ENCODE measurements around the gene SPOP. TPM values are rescaled to one million over a fixed set of nuclear protein-coding genes. Genes with fewer than 3 reads are reported as not detected.

Gene SPOP
- total and polyA plus RNA-seq, 9 donors = 44.5 to 87.3 (median 75.4) TPM

DNA sequence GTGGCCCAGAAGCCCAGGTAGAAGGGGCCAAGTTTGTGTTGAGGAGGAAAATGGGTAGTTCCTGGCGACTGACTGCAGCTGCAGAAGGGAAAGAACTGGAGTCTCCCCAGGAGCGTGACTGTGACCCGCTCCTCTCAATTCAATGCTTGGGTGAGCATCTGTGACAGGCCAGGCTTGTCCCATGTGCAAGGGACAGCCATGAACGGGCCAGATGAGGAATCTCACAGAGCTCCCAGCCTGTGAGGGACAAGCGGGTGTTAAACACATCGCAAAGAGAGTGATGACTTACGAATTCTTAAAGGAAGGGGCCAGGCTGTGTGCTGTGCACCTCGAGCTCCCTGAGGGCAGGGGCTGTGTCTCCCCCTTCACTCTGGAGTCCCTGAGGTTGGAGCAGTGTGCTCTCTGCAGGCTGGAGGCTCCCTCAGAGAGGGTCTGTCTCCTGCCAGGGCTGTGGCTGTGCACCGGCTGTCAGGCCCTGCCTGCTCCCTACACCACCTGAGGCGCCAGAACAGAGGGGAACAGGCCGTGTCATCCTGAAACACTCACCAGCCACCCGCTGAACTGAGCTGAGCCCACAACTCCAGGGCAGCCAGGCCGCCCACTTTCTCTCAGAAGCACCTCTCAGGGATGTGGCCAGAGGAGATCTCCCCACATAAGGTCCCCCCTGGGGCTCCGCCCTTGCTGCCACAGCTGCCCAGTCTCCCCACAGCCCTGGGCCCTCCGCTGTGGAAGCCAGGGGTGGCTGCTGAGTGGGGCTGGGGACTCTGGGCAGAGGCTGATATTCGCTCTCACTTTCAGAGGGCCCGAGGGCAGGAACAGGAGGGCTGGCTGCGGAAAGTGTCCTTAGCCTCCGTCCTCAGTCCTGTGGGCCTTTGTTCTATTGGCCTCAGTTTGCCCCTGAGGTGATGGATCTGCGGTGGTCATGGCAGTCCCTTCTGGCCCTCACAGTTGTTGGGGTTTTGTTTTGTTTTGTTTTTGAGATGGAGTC lies 127.9 kb downstream of the SPOP start:
- Histone ChIP-seq H3K27ac (no peak overlapping the region), H3K9me3 (no peaks in the 10 kb centered on the region), H3K36me3 (no peaks in the 10 kb centered on the region), H3K4me1 (ENCODE audit: insufficient read depth) (no peaks in the 10 kb centered on the region), H3K27me3 (no peaks in the 10 kb centered on the region), H3K4me3 (no peak overlapping the region)
- intact Hi-C loops (cut with DNase I) = loop anchor here (10.0 kb wide), 3 partner anchors 115 to 235 kb away; no protein-coding TSS in a partner anchor
- TF ChIP-seq EP300 (IDR thresholded peaks at IDR 0.05) = no peak
- TF ChIP-seq, protein P1, sequence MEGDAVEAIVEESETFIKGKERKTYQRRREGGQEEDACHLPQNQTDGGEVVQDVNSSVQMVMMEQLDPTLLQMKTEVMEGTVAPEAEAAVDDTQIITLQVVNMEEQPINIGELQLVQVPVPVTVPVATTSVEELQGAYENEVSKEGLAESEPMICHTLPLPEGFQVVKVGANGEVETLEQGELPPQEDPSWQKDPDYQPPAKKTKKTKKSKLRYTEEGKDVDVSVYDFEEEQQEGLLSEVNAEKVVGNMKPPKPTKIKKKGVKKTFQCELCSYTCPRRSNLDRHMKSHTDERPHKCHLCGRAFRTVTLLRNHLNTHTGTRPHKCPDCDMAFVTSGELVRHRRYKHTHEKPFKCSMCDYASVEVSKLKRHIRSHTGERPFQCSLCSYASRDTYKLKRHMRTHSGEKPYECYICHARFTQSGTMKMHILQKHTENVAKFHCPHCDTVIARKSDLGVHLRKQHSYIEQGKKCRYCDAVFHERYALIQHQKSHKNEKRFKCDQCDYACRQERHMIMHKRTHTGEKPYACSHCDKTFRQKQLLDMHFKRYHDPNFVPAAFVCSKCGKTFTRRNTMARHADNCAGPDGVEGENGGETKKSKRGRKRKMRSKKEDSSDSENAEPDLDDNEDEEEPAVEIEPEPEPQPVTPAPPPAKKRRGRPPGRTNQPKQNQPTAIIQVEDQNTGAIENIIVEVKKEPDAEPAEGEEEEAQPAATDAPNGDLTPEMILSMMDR (IDR thresholded peaks at IDR 0.05) = no peak
- no peak for TF ChIP-seq POLR2A (IDR thresholded peaks at IDR 0.05)
- 93 to 94% (median 94%) methylated on average over 20 of the region's 20 CpGs for WGBS, 3 donors
- no peak for DNase-seq

DNA sequence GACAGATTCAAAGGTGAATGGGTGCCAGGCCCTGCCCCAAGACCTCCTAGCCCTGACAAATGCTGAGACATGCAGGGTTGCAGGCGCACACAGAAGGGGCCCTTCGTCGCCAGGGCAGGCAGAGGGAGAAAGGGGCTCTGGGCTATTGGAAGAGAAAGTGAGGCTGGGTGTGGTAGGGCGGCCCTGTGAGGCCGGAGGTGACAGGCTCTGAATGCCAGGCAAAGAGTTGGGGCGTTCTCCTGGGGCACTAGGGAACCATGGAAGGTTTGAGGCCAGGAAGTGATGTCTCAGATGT lies 128.6 kb downstream of the SPOP start:
- Histone ChIP-seq H3K27me3 (no peaks in the 10 kb centered on the region), H3K36me3 (no peaks in the 10 kb centered on the region), H3K27ac (no peak overlapping the region), H3K4me3 (no peak overlapping the region), H3K4me1 (ENCODE audit: insufficient read depth) (no peaks in the 10 kb centered on the region), H3K9me3 (no peaks in the 10 kb centered on the region)
- TF ChIP-seq, protein P1 (IDR thresholded peaks at IDR 0.05) = no peak
- TF ChIP-seq EP300 (IDR thresholded peaks at IDR 0.05) (no peak), POLR2A (IDR thresholded peaks at IDR 0.05) (no peak)
- DNase-seq = no peak
- intact Hi-C loops (cut with DNase I) = loop anchor here in 1 of 4 donors (10.0 kb wide), 1 partner anchor 234 kb away; no protein-coding TSS in a partner anchor
- WGBS, 3 donors = 91 to 97% (median 96%) methylated on average over 6 of the region's 6 CpGs

Other genes starting within 250 kb of the SPOP start
- gene NGFR, start 182.8 kb downstream of the SPOP start, total RNA-seq = 10 to 100 TPM in 1 of 7 donors, 1 to 10 TPM in 5, under 1 TPM in 1; 0.35 to 13.2 (median 3.4) TPM
- gene NGFR, start 182.8 kb downstream of the SPOP start, polyA plus RNA-seq = 1 to 10 TPM; 1.8 to 4.1 TPM
- 10 to 100 TPM in 4 of 7 donors, 1 to 10 TPM in 3; 1.2 to 26.0 (median 10.7) TPM for gene NXPH3, start 102.2 kb downstream of the SPOP start, total RNA-seq
- gene NXPH3, start 102.2 kb downstream of the SPOP start, polyA plus RNA-seq = 10 to 100 TPM in 1 of 2 donors, 1 to 10 TPM in 1; 7.1 to 16.6 TPM
- gene SLC35B1, start 29.9 kb upstream of the SPOP start, total RNA-seq = 10 to 100 TPM; 22.9 to 53.3 (median 28.8) TPM
- 10 to 100 TPM; 20.9 to 41.0 TPM for gene SLC35B1, start 29.9 kb upstream of the SPOP start, polyA plus RNA-seq
- 10 to 100 TPM; 16.0 to 30.4 (median 19.0) TPM for gene FAM117A, start 86.0 kb upstream of the SPOP start, total RNA-seq
- gene FAM117A, start 86.0 kb upstream of the SPOP start, polyA plus RNA-seq = 10 to 100 TPM; 15.0 to 25.2 TPM
- gene KAT7, start 110.6 kb upstream of the SPOP start, total RNA-seq = 10 to 100 TPM; 23.4 to 76.6 (median 62.8) TPM
- 10 to 100 TPM; 18.4 to 69.8 TPM for gene KAT7, start 110.6 kb upstream of the SPOP start, polyA plus RNA-seq
- not detected for gene TAC4, start 170.0 kb upstream of the SPOP start, total RNA-seq
- gene TAC4, start 170.0 kb upstream of the SPOP start, polyA plus RNA-seq = not detected

All from ovary (tissue), 9 donors.